Choroid plexus epithelial cell (primary cell): ENCODE results near the gene SH3PXD2A.
"Not testable (repeated sequence)": the region's sequence is repeated elsewhere in the genome, so short reads cannot be mapped to it uniquely, and the experiment has no call there.

Experiments
- DNase-seq: peaks from one replicate; pipeline ENCODE4 v3.0.0-alpha.2; 2010; ENCODE audit warnings: low read depth
- H3K4me3 ChIP-seq: 2 replicates; pipeline ENCODE4 v1.5.1; 2011; ENCODE audit warnings: low read depth, mild to moderate bottlenecking, control low read depth, low read length, moderate library complexity
- TF ChIP-seq, protein P1 (sequence below): conservative IDR thresholded peaks from 2 replicates; pipeline ENCODE4 v1.5.1; 2011; ENCODE audit warnings: low read depth, mild to moderate bottlenecking, control low read depth, inconsistent platforms, low read length, moderate library complexity

The SH3PXD2A gene

DNA sequence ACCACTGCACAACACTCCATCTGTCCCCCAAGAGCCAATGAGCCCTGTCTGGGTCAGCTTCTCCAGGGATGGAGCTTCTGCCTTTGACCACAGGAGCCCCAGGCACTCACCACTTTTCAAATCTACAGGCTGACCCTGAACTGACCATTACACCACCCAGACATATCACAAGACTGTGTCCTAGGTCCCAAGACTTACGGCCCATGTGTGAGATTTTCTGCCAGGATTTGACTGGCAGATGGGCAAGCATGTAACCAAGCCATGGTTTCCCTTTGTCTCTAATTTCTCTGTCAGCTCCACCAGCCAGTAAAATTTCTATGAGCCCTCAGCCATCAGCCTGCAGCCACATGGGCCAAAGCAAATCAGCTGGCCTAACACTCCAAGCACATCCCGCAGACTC, 92.5 kb downstream of the SH3PXD2A start:
- DNase-seq = no peak
- TF ChIP-seq, protein P1, sequence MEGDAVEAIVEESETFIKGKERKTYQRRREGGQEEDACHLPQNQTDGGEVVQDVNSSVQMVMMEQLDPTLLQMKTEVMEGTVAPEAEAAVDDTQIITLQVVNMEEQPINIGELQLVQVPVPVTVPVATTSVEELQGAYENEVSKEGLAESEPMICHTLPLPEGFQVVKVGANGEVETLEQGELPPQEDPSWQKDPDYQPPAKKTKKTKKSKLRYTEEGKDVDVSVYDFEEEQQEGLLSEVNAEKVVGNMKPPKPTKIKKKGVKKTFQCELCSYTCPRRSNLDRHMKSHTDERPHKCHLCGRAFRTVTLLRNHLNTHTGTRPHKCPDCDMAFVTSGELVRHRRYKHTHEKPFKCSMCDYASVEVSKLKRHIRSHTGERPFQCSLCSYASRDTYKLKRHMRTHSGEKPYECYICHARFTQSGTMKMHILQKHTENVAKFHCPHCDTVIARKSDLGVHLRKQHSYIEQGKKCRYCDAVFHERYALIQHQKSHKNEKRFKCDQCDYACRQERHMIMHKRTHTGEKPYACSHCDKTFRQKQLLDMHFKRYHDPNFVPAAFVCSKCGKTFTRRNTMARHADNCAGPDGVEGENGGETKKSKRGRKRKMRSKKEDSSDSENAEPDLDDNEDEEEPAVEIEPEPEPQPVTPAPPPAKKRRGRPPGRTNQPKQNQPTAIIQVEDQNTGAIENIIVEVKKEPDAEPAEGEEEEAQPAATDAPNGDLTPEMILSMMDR = no peak
- H3K4me3 ChIP-seq = no peak overlapping the region

DNA sequence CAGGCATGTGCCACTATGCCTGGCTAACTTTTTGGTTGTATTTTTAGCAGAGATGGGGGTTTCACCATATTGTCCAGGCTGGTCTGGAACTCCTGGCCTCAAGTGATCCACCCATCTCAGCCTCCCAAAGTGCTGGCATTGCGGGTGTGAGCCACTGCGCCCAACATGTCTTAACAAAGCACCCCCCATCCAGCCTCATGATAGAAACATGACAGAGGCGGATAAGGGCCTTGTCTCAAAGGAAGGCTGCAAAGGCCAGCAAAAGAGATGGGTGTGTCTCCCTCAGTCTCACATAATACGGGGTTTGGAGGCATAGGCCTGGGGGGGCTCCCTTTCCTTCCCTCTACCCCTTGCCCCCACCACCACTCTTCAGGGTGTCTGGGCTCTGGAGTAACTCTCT, 93.2 kb downstream of the SH3PXD2A start:
- DNase-seq = no peak
- TF ChIP-seq, protein P1 = no peak
- no peak overlapping the region for H3K4me3 ChIP-seq

DNA sequence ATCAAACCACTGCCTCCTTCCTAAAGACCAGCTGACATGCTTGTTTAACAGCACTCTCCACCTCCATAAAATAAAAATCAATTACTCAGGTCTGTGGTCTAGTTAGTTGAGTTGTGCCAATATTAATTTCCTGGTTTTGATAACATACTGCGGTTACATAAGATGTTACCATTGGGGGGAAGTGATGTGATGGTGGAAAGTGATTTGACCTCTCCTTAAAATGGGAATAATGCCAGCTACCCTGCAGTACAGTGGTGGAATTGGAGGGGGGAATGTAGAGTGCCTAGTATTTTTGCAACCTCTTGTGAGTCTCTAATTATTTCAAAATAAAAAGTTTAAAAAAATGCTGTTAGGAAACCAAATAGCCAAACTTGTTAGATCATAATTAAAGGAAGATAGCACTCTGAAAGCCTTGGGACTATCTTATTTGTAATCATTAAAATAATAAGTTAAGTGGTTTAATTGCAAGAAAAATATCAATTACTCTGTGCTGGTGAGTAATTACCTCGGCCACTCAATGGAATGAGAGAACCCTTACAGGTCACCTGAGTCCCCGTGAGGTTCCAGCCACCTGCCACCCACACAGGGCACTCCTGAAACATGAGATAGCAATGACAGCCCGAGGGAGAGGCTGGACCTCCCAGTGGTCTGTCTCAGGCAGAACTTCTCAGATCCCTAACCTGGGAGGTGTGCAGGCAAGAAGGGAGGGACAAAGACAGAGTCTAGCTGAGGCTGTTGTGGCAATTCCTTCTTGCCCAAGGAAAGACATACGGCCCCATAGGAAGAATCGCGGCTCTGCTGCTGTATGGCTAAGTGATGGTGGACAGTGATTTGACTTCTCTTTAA, 94.1 kb downstream of the SH3PXD2A start:
- DNase-seq = no peak
- H3K4me3 ChIP-seq = no peak overlapping the region
- TF ChIP-seq, protein P1 = no peak

DNA sequence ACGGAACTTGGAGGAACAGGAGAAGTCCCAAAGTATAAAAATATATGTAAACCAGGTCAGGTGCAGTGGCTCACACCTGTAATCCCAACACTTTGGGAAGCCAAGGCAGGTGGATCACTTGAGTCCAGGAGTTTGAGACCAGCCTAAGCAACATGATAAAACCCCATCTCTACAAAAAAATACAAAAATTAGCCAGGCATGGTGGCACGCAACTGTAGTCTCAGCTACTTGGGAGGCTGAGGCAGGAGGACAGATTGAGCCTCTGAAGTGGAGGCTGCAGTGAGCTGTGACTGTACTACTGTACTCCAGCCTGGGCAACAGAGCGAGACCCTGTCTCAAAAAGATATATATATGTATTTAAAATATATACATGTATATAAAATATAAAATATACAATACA, 95.1 kb downstream of the SH3PXD2A start:
- not testable (repeated sequence) for H3K4me3 ChIP-seq, DNase-seq

DNA sequence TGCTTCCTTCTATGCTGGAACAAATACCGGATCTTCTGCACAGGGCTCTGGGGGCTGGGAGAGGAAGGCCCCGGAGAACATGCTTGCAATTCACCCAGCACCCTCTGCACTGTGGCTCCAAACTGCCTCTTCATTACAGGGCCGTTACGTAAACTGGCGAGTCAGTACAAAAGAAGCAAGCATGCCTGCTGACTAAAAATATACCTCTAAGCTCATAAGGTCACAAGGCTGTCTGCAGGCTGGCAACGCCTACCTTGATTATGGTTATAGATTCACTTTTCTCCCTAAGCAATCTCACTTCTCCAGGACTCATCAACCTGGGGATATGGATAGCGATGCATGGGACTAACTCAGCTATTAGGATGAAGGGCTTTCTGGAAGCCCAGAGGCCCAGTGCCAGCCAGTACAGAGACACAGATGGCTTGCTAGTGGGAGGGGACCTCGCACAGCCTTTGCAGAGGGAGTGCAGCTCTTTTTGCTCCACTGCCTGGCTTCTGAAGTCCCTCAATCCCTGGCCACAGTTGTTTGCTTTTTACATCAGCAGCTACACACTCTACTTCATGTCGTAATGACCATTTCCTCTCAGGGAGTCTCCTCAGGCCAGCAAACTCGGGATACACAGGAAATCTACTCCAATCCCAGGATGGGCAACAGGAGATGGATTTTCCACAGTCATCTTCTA, 96.1 kb downstream of the SH3PXD2A start:
- TF ChIP-seq, protein P1 = no peak
- no peak overlapping the region for H3K4me3 ChIP-seq
- peak; percentile 90 for DNase-seq

DNA sequence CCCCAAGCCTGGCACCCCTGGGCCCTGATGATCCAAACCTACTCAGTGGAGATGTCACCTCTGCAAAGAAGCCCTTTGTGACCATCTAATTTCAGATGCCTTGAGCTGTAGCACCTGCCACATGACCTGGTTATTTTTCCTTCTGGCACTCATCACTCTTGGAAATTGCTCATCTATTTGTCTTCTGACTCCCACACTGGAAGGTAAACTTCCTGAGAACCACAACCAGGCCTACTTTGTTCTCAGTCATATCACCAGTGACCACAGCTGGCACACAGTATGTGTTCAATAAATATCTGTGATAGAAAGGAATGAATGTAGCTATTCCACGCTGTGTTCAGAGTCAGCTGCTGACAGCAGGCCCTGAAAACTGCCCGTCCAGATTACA, 97.1 kb downstream of the SH3PXD2A start:
- TF ChIP-seq, protein P1 = no peak
- peak; percentile 34 for DNase-seq
- no peak overlapping the region for H3K4me3 ChIP-seq

DNA sequence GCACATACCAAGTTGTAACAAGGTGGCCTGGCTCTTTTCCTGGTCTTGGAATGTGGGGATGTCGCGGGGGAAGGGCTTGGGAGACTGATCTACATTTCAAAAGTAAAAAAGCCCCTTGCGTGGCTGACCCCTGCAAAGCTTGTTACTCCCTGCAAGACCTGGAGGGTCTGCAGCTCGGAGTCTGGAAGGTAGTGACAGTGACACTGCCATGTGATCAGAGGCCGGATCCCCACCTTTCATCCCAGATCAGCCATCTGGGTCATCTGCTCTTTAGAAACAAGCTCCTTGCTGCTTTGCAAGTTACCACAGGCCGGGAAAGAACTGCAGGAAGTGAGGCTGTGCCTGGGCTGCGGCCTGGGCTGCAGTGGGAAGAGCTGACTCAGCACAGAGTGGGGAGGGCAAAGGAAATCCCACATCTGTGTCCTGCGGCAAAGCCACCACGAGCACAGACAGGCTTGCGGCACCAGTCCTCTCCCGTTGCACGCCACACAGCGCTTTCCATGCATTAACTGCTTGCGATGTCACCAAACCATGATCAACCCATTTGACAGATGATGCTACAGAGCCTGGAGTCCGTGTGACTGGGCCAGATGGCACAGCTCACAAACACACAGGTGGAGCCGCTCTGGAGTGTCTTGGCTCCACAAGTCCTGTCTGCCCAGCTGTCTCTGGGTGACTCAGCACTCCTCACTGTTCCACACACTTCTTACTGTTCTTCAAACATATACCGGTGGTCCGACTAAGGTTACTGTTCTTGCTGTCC, 97.7 kb downstream of the SH3PXD2A start:
- no peak overlapping the region for H3K4me3 ChIP-seq
- peak; percentile 82 for DNase-seq
- TF ChIP-seq, protein P1 = no peak
